Vagina (tissue), 2 donors: Measurements from ENCODE around the gene RASGEF1C.

Experiments used
- POLR2A ChIP-seq, 2 donors: fragments of 450-650 bp; IDR thresholded peaks; one replicate each; pipeline ENCODE4 v1.6.1; 2017; ENCODE audit warnings: antibody characterized with exemption in 2 of 2, mild to moderate bottlenecking in 2 of 2, moderate library complexity in 2 of 2
- TF ChIP-seq, protein P1 (sequence below), 3 experiments: fragments of 450-650 bp in 2 of 3; fragments of 200-600 bp in 1 of 3; sonication (generic) in 1 of 3; IDR thresholded peaks; one replicate each; pipeline ENCODE4 v1.5.1; 2017 to 2019; ENCODE audit warnings: antibody characterized with exemption in 3 of 3, mild to moderate bottlenecking in 2 of 3, moderate library complexity in 2 of 3

DNA sequence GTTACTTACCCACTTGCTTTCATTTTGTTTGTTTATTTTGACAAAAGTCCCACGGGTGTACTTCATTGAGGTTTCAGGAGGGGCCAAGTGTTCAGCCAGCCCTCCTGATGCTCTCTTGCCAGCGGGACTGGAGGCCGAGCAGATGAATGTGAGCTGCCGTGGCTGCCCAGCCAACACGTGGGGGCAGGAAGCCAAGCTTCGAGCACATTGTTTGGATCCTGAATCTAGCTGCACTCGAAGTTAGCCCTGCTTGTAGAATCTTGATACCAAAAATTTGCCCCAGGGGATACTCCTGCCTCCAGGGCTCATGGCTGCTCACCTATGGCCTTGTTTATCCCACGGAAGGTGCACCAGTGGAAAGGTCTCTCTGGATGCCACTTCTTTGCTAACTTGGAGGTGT is 49.3 kb downstream of the RASGEF1C start:
- TF ChIP-seq, protein P1, sequence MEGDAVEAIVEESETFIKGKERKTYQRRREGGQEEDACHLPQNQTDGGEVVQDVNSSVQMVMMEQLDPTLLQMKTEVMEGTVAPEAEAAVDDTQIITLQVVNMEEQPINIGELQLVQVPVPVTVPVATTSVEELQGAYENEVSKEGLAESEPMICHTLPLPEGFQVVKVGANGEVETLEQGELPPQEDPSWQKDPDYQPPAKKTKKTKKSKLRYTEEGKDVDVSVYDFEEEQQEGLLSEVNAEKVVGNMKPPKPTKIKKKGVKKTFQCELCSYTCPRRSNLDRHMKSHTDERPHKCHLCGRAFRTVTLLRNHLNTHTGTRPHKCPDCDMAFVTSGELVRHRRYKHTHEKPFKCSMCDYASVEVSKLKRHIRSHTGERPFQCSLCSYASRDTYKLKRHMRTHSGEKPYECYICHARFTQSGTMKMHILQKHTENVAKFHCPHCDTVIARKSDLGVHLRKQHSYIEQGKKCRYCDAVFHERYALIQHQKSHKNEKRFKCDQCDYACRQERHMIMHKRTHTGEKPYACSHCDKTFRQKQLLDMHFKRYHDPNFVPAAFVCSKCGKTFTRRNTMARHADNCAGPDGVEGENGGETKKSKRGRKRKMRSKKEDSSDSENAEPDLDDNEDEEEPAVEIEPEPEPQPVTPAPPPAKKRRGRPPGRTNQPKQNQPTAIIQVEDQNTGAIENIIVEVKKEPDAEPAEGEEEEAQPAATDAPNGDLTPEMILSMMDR (IDR thresholded peaks at IDR 0.05): no peak
- TF ChIP-seq POLR2A (IDR thresholded peaks at IDR 0.05): no peak
